HG02678 (cell line): ENCODE results near the gene PSME2.
A peak's percentile ranks its signal among the peaks of the same experiment; 100 is the strongest.

ENCODE experiments used
- ATAC-seq: cut with Tn5 transposase; IDR thresholded peaks from one replicate; pipeline ENCODE4 v1.9.1; 2021; ENCODE audit warnings: mild to moderate bottlenecking, moderate library complexity; ENCODE audit not compliant: unreplicated experiment

Gene PSME2

GRCh38 chr14:24136684-24137528 lies 9.5 kb downstream of the PSME2 start:
- no peak for ATAC-seq

DNA sequence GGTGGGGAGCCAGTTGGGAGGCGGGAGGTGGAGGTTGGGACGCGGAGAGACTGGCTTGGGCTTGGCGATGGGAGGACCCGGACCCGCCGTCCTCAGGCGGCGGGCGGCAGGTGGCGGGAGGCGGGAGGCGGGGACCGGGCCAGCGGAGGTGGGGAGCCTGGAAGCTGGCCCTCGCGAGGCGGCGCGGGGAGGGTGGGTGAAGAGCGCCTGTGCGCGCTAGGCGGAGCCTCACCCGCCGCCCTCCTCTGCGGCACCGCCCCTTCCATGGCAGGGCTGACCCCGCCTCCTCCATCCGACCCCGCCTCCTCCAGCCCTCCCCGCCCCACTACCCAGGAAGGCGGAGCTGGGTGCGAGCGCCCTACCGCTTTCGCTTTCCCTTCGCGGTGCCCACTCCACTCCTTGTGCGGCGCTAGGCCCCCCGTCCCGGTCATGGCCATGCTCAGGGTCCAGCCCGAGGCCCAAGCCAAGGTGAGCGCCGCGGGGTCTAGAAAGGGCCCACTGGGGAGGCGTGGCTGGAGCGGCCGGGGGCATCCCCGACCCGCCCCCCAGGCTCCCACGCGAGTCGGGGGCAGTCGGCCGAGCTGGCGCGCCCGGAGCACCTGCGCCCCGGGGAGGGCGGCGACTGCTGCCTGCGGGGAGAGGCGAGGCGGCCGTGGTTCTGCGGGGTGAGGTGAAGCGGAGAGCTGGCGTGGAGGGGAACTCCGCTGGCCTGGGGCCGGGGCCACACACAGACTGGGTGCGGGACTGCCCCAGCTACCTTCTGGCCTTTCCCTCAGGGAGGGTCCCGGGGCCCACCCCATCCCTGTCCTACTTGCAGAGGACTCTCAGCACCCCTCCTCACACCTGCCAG lies 10.4 kb downstream of the PSME2 start, which contains the start of gene PSME1:
Gene PSME1 (plus strand): TSS at position 361 of the 850 bp plus-strand sequence. CDS start 69 bp downstream, at position 430.
- peak; percentile 90 for ATAC-seq

- no peak for ATAC-seq
These were observed 10.9 kb downstream of the PSME2 start for GRCh38 chr14:24135584-24135833.

DNA sequence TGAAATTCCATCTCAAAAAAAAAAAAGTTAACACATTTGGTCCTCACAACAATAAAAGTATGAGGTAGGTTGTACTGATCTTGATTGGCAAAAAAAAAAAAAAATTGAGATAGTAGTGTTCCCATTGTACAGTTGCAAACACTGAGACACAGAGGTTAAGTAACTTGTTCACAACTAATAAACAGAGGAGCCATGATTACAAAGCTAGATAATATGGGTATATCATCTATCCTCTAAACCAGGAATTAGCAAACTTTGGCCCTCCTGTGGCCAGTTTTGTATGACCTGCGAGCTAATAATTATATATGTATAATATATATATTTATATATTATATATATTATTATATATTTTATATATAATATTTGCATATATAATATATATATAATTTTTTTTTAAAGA lies 12.7 kb downstream of the PSME2 start:
- ATAC-seq = no peak

- ATAC-seq = no peak
These were observed 13.4 kb downstream of the PSME2 start for GRCh38 chr14:24132976-24133375.

DNA sequence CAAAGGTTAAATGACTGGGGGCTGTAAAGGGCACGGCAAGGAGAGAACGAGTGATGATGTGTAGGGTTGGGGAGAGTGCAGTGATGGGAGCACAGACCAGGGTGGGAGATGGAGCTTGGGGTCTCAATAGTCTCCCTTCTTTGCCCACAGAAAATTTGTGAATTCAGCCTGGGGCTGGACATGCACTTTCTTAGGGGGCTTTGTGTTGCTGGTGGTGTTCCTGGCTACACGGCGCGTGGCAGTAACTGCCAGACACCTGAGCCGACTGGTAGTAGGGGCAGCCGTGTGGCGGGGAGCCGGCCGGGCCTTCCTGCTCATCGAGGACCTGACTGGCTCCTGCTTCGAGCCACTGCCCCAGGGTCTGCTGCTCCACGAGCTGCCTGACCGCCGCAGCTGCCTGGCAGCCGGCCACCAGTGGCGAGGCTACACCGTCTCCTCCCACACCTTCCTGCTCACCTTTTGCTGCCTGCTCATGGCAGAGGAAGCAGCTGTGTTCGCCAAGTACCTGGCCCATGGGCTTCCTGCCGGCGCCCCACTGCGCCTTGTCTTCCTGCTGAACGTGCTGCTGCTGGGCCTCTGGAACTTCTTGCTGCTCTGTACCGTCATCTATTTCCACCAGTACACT lies 14.2 kb downstream of the PSME2 start:
- ATAC-seq = no peak

GRCh38 chr14:24131549-24131966 lies 14.9 kb downstream of the PSME2 start:
- ATAC-seq = no peak

GRCh38 chr14:24130717-24131548 lies 15.5 kb downstream of the PSME2 start:
- no peak for ATAC-seq

- no peak for ATAC-seq
These were observed 16.1 kb downstream of the PSME2 start, which contains the start of gene FITM1 for GRCh38 chr14:24130380-24130716. Gene FITM1 (plus strand): TSS chr14:24130659. CDS start chr14:24131564, 905 bp downstream.

DNA sequence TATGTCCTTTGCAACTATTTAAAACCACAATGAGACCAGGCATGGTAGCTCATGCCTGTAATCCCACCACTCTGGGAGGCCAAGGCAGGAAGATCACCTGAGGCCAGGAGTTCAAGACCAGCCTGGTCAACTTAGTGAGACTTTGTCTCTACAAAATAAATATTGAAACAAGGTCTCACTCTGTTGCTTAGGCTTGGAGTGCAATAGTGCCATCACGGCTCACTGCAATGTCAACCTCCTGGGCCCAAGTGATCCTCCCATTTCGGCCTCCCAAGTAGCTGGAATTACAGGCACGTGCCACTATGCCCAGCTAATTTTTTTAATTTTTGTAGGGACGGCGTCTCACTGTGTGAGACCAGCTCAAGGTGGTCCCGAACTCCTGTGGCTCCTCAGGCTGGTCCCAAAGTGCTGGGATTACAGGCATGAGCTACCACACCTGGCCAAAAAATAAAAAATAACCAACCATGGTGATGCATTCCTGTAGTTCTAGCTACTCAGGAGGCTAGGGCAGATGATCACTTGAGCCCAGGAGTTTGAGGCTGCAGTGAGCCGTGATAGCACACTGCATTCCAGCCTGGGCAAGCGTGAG lies 16.9 kb downstream of the PSME2 start:
- ATAC-seq = no peak

GRCh38 chr14:24127673-24128072 lies 18.7 kb downstream of the PSME2 start:
- ATAC-seq = no peak

GRCh38 chr14:24126939-24127338 lies 19.5 kb downstream of the PSME2 start:
- ATAC-seq = no peak

DNA sequence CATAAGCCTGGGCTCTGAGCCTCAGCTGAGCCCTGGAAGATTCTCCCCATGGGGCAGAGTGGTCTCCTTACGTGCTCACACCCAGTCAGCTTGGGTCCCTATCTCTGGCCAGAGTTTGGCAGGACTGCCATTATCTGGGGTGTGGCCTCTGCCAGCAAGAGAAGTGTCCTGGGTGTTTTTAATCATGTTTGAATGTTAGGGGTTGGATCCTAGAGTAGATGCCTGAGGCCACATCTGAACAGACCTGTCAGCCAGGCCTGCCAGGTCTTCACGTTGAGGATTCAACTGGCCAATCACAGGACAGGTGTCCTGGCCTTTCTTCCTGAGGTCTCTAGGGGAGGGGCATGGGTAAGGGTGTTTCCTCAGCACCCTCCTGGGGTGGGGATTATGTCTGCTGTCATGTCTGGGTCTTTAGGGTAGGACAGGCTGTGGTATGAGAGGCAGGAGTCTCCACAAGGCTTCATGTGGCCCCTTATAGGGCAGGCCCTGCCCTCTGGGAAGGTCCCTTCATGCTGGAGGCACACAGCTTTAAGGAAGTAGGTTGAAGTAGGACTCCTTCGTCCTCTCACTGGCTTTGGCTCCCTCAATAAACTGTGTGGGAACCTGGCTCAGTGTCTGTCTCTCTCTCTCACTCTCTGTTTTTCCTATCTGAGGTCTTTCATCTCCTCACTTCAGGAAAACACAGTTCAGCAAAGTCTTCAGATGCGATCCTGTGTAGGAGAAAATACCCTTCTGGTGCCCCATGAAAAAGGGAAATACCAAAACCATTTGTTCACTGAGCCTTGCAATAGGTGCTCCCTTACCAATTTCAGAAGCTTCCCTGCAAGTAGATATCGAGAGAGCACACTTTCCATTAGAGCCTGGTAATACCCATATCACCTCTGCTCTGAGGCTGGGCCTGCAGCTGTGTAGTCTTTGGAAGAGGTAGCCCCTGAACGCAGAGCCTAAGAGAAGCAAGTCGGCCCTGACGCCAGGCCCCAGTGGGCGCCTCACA lies 22.7 kb downstream of the PSME2 start:
- peak; percentile 68 for ATAC-seq

DNA sequence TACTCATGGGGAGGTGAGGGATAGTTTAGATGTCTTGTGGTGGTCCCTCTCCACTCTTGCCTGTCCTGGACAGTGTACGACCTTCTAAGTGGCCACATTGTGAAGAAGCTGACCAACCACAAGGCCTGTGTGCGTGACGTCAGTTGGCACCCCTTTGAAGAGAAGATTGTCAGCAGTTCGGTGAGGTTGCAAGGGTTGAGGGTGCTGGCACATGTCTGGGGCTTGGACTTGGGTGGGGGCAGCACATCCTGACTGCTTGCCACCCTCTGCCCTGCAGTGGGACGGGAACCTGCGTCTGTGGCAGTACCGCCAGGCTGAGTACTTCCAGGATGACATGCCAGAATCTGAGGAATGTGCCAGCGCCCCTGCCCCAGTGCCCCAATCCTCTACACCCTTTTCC lies 23.5 kb downstream of the PSME2 start:
- no peak for ATAC-seq

GRCh38 chr14:24122416-24122815 lies 24.0 kb downstream of the PSME2 start:
- ATAC-seq = no peak

DNA sequence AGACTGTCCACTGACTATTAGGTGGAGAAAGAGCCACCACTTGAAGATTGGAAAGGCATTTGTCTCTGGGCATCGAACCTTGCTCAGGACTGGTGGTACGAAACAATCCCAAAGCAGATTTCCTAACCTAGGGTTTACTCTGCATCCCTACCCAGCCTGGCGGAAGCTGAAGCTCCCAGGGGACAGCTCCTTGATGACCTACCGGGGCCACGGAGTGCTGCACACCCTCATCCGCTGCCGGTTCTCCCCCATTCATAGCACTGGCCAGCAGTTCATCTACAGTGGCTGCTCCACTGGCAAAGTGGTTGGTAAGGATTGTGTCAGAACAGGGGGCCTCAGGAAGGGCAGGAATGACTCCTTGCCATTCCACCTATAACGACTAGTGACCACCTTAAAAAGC lies 25.2 kb downstream of the PSME2 start:
- ATAC-seq = no peak

- no peak for ATAC-seq
These were observed 26.7 kb downstream of the PSME2 start for GRCh38 chr14:24119691-24120090.

GRCh38 chr14:24117179-24117578 lies 29.2 kb downstream of the PSME2 start:
- no peak for ATAC-seq

GRCh38 chr14:24116128-24116814 lies 30.1 kb downstream of the PSME2 start:
- ATAC-seq = no peak
